Measurements from ENCODE around the gene RPS27L. TPM values are rescaled to one million over a fixed set of nuclear protein-coding genes. Genes with fewer than 3 reads are reported as not detected.

The RPS27L gene
- total and polyA plus RNA-seq, 9 of the 15 experiments (the other 6 are each of a cell fraction or from before 2014, with no cell fraction given) = 72.2 to 382 (median 116) TPM

- TF ChIP-seq ZBTB2 (IDR thresholded peaks at IDR 0.05) = 0 out of 2 replicates have a peak, but pooled peaks have one; percentile 40
- no peak for TF ChIP-seq SIRT6 (IDR thresholded peaks at IDR 0.05; ENCODE audit: low read depth, low read length)
- TF ChIP-seq ZNF197 (CRISPR knock-in tag; IDR thresholded peaks at IDR 0.05; ENCODE audit: low read depth) = no peak
- peak; percentile 60 for TF ChIP-seq SMARCA4 (IDR thresholded peaks at IDR 0.05)
- TF ChIP-seq IFI16 (CRISPR knock-in tag; IDR thresholded peaks at IDR 0.05) = no peak
- TF ChIP-seq MEF2D (tag; conservative IDR thresholded peaks at IDR 0.05; ENCODE audit: low read depth) = no peak
- TF ChIP-seq RHOXF2B (CRISPR knock-in tag; conservative IDR thresholded peaks at IDR 0.05) = no peak
- TF ChIP-seq HSF4 (CRISPR knock-in tag; IDR thresholded peaks at IDR 0.05; ENCODE audit: borderline replicate concordance) = no peak
- TF ChIP-seq ZNF140 (CRISPR knock-in tag; IDR thresholded peaks at IDR 0.05) = no peak
- TF ChIP-seq THRAP3 (IDR thresholded peaks at IDR 0.05; ENCODE audit: borderline replicate concordance) = 0 out of 2 replicates have a peak, but pooled peaks have one; percentile 19
- TF ChIP-seq, protein P1, sequence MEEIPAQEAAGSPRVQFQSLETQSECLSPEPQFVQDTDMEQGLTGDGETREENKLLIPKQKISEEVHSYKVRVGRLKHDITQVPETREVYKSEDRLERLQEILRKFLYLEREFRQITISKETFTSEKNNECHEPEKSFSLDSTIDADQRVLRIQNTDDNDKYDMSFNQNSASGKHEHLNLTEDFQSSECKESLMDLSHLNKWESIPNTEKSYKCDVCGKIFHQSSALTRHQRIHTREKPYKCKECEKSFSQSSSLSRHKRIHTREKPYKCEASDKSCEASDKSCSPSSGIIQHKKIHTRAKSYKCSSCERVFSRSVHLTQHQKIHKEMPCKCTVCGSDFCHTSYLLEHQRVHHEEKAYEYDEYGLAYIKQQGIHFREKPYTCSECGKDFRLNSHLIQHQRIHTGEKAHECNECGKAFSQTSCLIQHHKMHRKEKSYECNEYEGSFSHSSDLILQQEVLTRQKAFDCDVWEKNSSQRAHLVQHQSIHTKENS (CRISPR knock-in tag; IDR thresholded peaks at IDR 0.05) = no peak
- TF ChIP-seq SETDB1 (IDR thresholded peaks at IDR 0.05; ENCODE audit: low read length) = no peak
- TF ChIP-seq GTF2F1 (IDR thresholded peaks at IDR 0.05; ENCODE audit: low read depth, low read length) = no peak
- TF ChIP-seq, protein P2, sequence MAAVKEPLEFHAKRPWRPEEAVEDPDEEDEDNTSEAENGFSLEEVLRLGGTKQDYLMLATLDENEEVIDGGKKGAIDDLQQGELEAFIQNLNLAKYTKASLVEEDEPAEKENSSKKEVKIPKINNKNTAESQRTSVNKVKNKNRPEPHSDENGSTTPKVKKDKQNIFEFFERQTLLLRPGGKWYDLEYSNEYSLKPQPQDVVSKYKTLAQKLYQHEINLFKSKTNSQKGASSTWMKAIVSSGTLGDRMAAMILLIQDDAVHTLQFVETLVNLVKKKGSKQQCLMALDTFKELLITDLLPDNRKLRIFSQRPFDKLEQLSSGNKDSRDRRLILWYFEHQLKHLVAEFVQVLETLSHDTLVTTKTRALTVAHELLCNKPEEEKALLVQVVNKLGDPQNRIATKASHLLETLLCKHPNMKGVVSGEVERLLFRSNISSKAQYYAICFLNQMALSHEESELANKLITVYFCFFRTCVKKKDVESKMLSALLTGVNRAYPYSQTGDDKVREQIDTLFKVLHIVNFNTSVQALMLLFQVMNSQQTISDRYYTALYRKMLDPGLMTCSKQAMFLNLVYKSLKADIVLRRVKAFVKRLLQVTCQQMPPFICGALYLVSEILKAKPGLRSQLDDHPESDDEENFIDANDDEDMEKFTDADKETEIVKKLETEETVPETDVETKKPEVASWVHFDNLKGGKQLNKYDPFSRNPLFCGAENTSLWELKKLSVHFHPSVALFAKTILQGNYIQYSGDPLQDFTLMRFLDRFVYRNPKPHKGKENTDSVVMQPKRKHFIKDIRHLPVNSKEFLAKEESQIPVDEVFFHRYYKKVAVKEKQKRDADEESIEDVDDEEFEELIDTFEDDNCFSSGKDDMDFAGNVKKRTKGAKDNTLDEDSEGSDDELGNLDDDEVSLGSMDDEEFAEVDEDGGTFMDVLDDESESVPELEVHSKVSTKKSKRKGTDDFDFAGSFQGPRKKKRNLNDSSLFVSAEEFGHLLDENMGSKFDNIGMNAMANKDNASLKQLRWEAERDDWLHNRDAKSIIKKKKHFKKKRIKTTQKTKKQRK (IDR thresholded peaks at IDR 0.05; ENCODE audit: borderline replicate concordance, low read depth, low read length) = no peak
- no peak for TF ChIP-seq MXI1 (IDR thresholded peaks at IDR 0.05; ENCODE audit: low read depth, low read length)
- peak in 1 of 2 experiments; percentile 55; a peak in 1 of 4 replicates for TF ChIP-seq KDM1A (IDR thresholded peaks at IDR 0.05)
- no peak for TF ChIP-seq XRCC3 (IDR thresholded peaks at IDR 0.05)
- TF ChIP-seq MNT (conservative IDR thresholded peaks at IDR 0.05) = no peak
- no peak for TF ChIP-seq ETV6 (IDR thresholded peaks at IDR 0.05; ENCODE audit: borderline replicate concordance in 1 of 2, low read depth in 2 of 2, low read length in 1 of 2)
- TF ChIP-seq ETV6 (CRISPR knock-in tag; IDR thresholded peaks at IDR 0.05; ENCODE audit: borderline replicate concordance) = no peak
- TF ChIP-seq TAL1 (IDR thresholded peaks at IDR 0.05) = no peak
Observed at GRCh38 chr15:63189941-63190768, 32.9 kb upstream of the RPS27L start (continued).

Measured in K562 (cell line).